Tibial nerve (tissue), 4 donors: Measurements from ENCODE around the gene ITGB3BP.
A peak's percentile ranks its signal among the peaks of the same experiment; 100 is the strongest.

Experiments
- EP300 ChIP-seq, 2 donors: sonication (generic); formaldehyde crosslinking; IDR thresholded peaks; one replicate each; pipeline ENCODE4 v1.6.1; 2017; ENCODE audit warnings: antibody characterized with exemption in 2 of 2, mild to moderate bottlenecking in 1 of 2
- POLR2A ChIP-seq, 2 donors: fragments of 450-650 bp; IDR thresholded peaks; one replicate each; pipeline ENCODE4 v1.6.1; 2017; ENCODE audit warnings: antibody characterized with exemption in 2 of 2, mild to moderate bottlenecking in 2 of 2, moderate library complexity in 2 of 2
- TF ChIP-seq, protein P1 (sequence below), 5 experiments: fragments of 200-600 bp in 3 of 5; fragments of 450-650 bp in 2 of 5; sonication (generic) in 3 of 5; IDR thresholded peaks; one replicate each; pipeline ENCODE4 v1.5.1; 2016 to 2019; ENCODE audit warnings: antibody characterized with exemption in 5 of 5, mild to moderate bottlenecking in 3 of 5, moderate library complexity in 2 of 5

DNA sequence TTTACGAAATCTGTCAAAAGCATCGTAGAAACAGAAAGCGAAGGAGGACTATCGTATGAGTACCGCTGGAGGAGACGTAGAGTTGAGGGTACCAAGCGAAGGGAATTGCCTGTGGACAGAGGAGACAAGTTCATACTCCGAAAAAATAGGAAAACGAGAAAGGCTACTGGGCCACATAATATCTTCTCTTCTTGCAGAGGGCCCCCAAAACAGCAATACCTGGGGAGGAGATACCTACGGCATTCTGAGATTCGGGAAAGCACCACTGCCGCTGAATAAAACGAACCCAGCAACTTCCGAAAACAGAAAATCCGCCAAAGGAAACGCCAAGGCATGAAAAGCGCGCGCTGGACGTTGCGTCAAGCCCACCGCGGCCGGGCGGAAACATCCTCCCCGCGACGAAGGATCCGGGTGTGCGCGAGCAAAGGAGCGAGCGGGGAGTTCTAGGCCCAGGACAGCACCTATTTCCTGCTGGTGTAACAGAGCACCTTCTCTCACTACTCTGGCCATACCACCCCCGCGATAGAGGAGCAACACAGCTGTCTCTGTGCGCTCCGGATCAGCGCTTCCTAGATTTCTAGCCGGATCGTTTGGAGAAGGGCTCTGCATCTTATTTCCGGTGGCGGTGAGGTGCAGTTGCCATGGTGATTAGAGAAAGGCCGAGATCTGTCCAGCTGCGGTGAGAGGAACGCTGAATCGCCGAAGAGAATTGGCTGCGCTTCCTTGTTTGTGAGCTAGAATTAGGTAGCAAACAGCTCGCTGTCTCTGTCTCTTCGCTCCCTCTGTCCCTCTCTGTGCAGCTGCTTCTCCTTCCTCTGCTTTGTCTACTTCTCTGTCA lies at the start of gene ITGB3BP, which contains the start of gene EFCAB7:
- TF ChIP-seq, protein P1, sequence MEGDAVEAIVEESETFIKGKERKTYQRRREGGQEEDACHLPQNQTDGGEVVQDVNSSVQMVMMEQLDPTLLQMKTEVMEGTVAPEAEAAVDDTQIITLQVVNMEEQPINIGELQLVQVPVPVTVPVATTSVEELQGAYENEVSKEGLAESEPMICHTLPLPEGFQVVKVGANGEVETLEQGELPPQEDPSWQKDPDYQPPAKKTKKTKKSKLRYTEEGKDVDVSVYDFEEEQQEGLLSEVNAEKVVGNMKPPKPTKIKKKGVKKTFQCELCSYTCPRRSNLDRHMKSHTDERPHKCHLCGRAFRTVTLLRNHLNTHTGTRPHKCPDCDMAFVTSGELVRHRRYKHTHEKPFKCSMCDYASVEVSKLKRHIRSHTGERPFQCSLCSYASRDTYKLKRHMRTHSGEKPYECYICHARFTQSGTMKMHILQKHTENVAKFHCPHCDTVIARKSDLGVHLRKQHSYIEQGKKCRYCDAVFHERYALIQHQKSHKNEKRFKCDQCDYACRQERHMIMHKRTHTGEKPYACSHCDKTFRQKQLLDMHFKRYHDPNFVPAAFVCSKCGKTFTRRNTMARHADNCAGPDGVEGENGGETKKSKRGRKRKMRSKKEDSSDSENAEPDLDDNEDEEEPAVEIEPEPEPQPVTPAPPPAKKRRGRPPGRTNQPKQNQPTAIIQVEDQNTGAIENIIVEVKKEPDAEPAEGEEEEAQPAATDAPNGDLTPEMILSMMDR (IDR thresholded peaks at IDR 0.05): peak in 2 of 5 experiments; percentile 33 to 42
- TF ChIP-seq POLR2A (IDR thresholded peaks at IDR 0.05) (peak in 1 of 2 donors; percentile 30), EP300 (IDR thresholded peaks at IDR 0.05) (peak; percentile 70 to 88)
